Duodenal mucosa (tissue), 2 donors: Measurements from ENCODE around the gene ADAM10.

Experiments
- H3K27ac ChIP-seq: one replicate; pipeline ENCODE4 v1.7.0; 2013; ENCODE audit warnings: low read depth, low read length
- H3K27me3 ChIP-seq, 2 donors: one replicate each; pipeline ENCODE4 v1.7.0; 2013; ENCODE audit warnings: low read length in 2 of 2, control low read depth in 1 of 2; ENCODE audit not compliant: insufficient read depth in 2 of 2, control insufficient read depth in 1 of 2
- H3K36me3 ChIP-seq, 2 donors: one replicate each; pipeline ENCODE4 v1.7.0; 2013; ENCODE audit warnings: low read length in 2 of 2, control low read depth in 1 of 2; ENCODE audit not compliant: insufficient read depth in 2 of 2, control insufficient read depth in 1 of 2
- H3K4me1 ChIP-seq, 2 donors: one replicate each; pipeline ENCODE4 v1.7.0; 2013; ENCODE audit warnings: low read length in 2 of 2, control low read depth in 1 of 2; ENCODE audit not compliant: insufficient read depth in 2 of 2, control insufficient read depth in 1 of 2
- H3K4me3 ChIP-seq, 2 donors: one replicate each; pipeline ENCODE4 v1.7.0; 2013; ENCODE audit warnings: low read length in 2 of 2, low read depth in 1 of 2
- H3K9ac ChIP-seq, 2 donors: one replicate each; pipeline ENCODE4 v1.7.0; 2013; ENCODE audit warnings: low read length in 2 of 2, low read depth in 1 of 2
- H3K9me3 ChIP-seq, 2 donors: one replicate each; pipeline ENCODE4 v1.7.0; 2013; ENCODE audit warnings: low read length in 2 of 2, control low read depth in 1 of 2; ENCODE audit not compliant: control insufficient read depth in 1 of 2

Gene ADAM10

GRCh38 chr15:58682234-58682633 is 67.3 kb downstream of the ADAM10 start:
- H3K4me1 ChIP-seq, result peaks cover 3 to 4% of the 10 kb centered on the region in 2 donors
- no peak overlapping the region for H3K9ac ChIP-seq
- no peak overlapping the region for H3K4me3 ChIP-seq
- no peaks in the 10 kb centered on the region for H3K9me3 ChIP-seq
- H3K27ac ChIP-seq, result no peak overlapping the region
- H3K27me3 ChIP-seq, result no peaks in the 10 kb centered on the region
- peaks cover 0 to 3% of the 10 kb centered on the region in 2 donors for H3K36me3 ChIP-seq

GRCh38 chr15:58678683-58679082 is 70.8 kb downstream of the ADAM10 start:
- peaks cover 0 to 3% of the 10 kb centered on the region in 2 donors for H3K36me3 ChIP-seq
- no peaks in the 10 kb centered on the region for H3K9me3 ChIP-seq
- no peaks in the 10 kb centered on the region for H3K4me1 ChIP-seq
- no peaks in the 10 kb centered on the region for H3K27me3 ChIP-seq
- H3K4me3 ChIP-seq, result no peak overlapping the region
- no peak overlapping the region for H3K27ac ChIP-seq
- no peak overlapping the region for H3K9ac ChIP-seq

GRCh38 chr15:58677426-58677825 is 72.1 kb downstream of the ADAM10 start:
- H3K4me1 ChIP-seq, result no peaks in the 10 kb centered on the region
- H3K9me3 ChIP-seq, result no peaks in the 10 kb centered on the region
- H3K27ac ChIP-seq, result no peak overlapping the region
- H3K36me3 ChIP-seq, result peaks cover 0 to 3% of the 10 kb centered on the region in 2 donors
- H3K27me3 ChIP-seq, result no peaks in the 10 kb centered on the region
- H3K9ac ChIP-seq, result no peak overlapping the region
- H3K4me3 ChIP-seq, result no peak overlapping the region

GRCh38 chr15:58676766-58677165 is 72.7 kb downstream of the ADAM10 start:
- Histone ChIP-seq H3K27ac (no peak overlapping the region), H3K27me3 (no peaks in the 10 kb centered on the region), H3K9me3 (no peaks in the 10 kb centered on the region), H3K36me3 (peaks cover 0 to 3% of the 10 kb centered on the region in 2 donors), H3K4me1 (no peaks in the 10 kb centered on the region), H3K9ac (no peak overlapping the region), H3K4me3 (no peak overlapping the region)

- Histone ChIP-seq H3K27ac (no peak overlapping the region), H3K27me3 (no peaks in the 10 kb centered on the region), H3K36me3 (no peaks in the 10 kb centered on the region), H3K9me3 (no peaks in the 10 kb centered on the region), H3K4me3 (no peak overlapping the region), H3K9ac (no peak overlapping the region), H3K4me1 (peaks cover 0 to 13% of the 10 kb centered on the region in 2 donors)
These were observed 78.3 kb downstream of the ADAM10 start for GRCh38 chr15:58671186-58671585.

- no peak overlapping the region for H3K4me3 ChIP-seq
- H3K36me3 ChIP-seq, result peaks cover under 1 to 2% of the 10 kb centered on the region in 2 donors
- H3K9ac ChIP-seq, result no peak overlapping the region
- no peaks in the 10 kb centered on the region for H3K9me3 ChIP-seq
- H3K27ac ChIP-seq, result no peak overlapping the region
- H3K27me3 ChIP-seq, result no peaks in the 10 kb centered on the region
- peaks cover 0 to 13% of the 10 kb centered on the region in 2 donors for H3K4me1 ChIP-seq
These were observed 80.4 kb downstream of the ADAM10 start for GRCh38 chr15:58669108-58669507.

- H3K9ac ChIP-seq, result no peak overlapping the region
- H3K4me3 ChIP-seq, result no peak overlapping the region
- peaks cover 0 to 13% of the 10 kb centered on the region in 2 donors for H3K4me1 ChIP-seq
- H3K36me3 ChIP-seq, result peaks cover 4 to 5% of the 10 kb centered on the region in 2 donors
- no peaks in the 10 kb centered on the region for H3K27me3 ChIP-seq
- H3K27ac ChIP-seq, result no peak overlapping the region
- no peaks in the 10 kb centered on the region for H3K9me3 ChIP-seq
These were observed 82.5 kb downstream of the ADAM10 start for GRCh38 chr15:58666957-58667356.

- Histone ChIP-seq H3K27me3 (no peaks in the 10 kb centered on the region), H3K4me3 (no peak overlapping the region), H3K9me3 (no peaks in the 10 kb centered on the region), H3K36me3 (peaks cover 4 to 5% of the 10 kb centered on the region in 2 donors), H3K27ac (no peak overlapping the region), H3K9ac (no peak overlapping the region), H3K4me1 (peaks cover 0 to 13% of the 10 kb centered on the region in 2 donors)
These were observed 83.8 kb downstream of the ADAM10 start for GRCh38 chr15:58665672-58666071.

- H3K4me1 ChIP-seq, result no peaks in the 10 kb centered on the region
These were observed 99.4 kb downstream of the ADAM10 start for GRCh38 chr15:58650102-58650501.

GRCh38 chr15:58649175-58649574 is 100.3 kb downstream of the ADAM10 start:
- Histone ChIP-seq H3K36me3 (peaks cover 0 to under 1% of the 10 kb centered on the region in 2 donors), H3K9me3 (no peaks in the 10 kb centered on the region), H3K4me1 (no peaks in the 10 kb centered on the region), H3K27ac (no peak overlapping the region), H3K9ac (no peak overlapping the region), H3K27me3 (no peaks in the 10 kb centered on the region), H3K4me3 (no peak overlapping the region)

More at GRCh38 chr15:58650102-58650501, 99.4 kb downstream of the ADAM10 start:
- Histone ChIP-seq H3K9me3 (no peaks in the 10 kb centered on the region), H3K9ac (no peak overlapping the region), H3K27ac (no peak overlapping the region), H3K36me3 (peaks cover 0 to 8% of the 10 kb centered on the region in 2 donors), H3K4me3 (no peak overlapping the region), H3K27me3 (no peaks in the 10 kb centered on the region)

GRCh38 chr15:58643996-58644395 is 105.5 kb downstream of the ADAM10 start:
- Histone ChIP-seq H3K27ac (no peak overlapping the region), H3K9ac (no peak overlapping the region), H3K4me1 (no peaks in the 10 kb centered on the region), H3K27me3 (no peaks in the 10 kb centered on the region), H3K36me3 (peaks cover 6 to 16% of the 10 kb centered on the region in 2 donors), H3K4me3 (no peak overlapping the region), H3K9me3 (no peaks in the 10 kb centered on the region)
